ENCODE measurements around the gene CAVIN1. TPM values are rescaled to one million over a fixed set of nuclear protein-coding genes. Genes with fewer than 3 reads are reported as not detected.
"Not testable (repeated sequence)": the region's sequence is repeated elsewhere in the genome, so short reads cannot be mapped to it uniquely, and the experiment has no call there.

Gene CAVIN1
- total RNA-seq, 2 experiments from 2014 or later, result 1.7 to 1.9 TPM

- H3K4me3 Mint-ChIP-seq, result peak overlapping the region; percentile 92
- no peaks in the 10 kb centered on the region for H3K27me3 Mint-ChIP-seq
- peak overlapping the region; percentile 100 for H3K27ac Mint-ChIP-seq
- peaks cover 41% of the 10 kb centered on the region for H3K4me1 Mint-ChIP-seq
- peaks cover 3% of the 10 kb centered on the region for H3K9me3 Mint-ChIP-seq
- DNase-seq, result peak; percentile 12
- H3K36me3 Mint-ChIP-seq, result peaks cover 47% of the 10 kb centered on the region
These were observed 36.0 kb downstream of the CAVIN1 start for GRCh38 chr17:42386777-42387657.

- H3K4me1 Mint-ChIP-seq, result peaks cover 64% of the 10 kb centered on the region
- H3K27ac Mint-ChIP-seq, result peak overlapping the region; percentile 72
- H3K27me3 Mint-ChIP-seq, result no peaks in the 10 kb centered on the region
- H3K9me3 Mint-ChIP-seq, result peaks cover 3% of the 10 kb centered on the region
- H3K4me3 Mint-ChIP-seq, result no peak overlapping the region
- peaks cover 59% of the 10 kb centered on the region for H3K36me3 Mint-ChIP-seq
- DNase-seq, result no peak
These were observed 41.2 kb downstream of the CAVIN1 start for GRCh38 chr17:42381898-42382297.

GRCh38 chr17:42380935-42381334 is 42.1 kb downstream of the CAVIN1 start:
- Mint-ChIP-seq H3K4me3 (no peak overlapping the region), H3K4me1 (peaks cover 61% of the 10 kb centered on the region), H3K27me3 (no peaks in the 10 kb centered on the region), H3K36me3 (peaks cover 52% of the 10 kb centered on the region), H3K9me3 (no peaks in the 10 kb centered on the region), H3K27ac (no peak overlapping the region)
- no peak for DNase-seq

DNA sequence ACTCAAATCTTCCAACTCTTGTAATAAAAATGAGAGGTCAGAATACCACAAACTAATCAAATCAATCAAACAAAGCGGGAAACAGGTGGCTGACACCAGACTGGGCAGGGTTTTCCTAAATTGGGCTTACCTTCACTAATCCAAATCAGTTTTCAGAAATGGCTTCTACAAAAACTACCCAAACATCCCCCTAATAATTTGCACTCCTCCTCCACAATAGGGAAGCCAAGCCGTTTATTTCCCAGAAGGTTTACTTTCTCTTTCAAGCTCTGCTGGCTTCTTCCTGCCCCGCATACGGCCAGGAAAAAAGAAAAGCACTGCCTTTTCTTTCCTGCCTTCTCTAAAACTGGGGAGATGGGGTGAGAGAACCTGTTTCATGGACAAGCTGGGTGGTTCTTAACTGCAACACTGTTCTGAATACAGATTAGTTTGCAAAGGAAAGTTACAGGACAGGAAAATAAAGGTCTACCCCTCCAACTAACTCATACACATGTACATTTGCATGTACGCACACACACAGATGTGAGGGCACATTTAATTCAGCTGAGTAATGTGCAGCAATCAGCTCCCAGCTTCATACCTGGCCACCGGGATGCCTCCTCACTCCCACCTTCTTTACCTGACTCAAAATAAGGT is 44.0 kb downstream of the CAVIN1 start:
- peak overlapping the region; percentile 91 for H3K27ac Mint-ChIP-seq
- no peaks in the 10 kb centered on the region for H3K27me3 Mint-ChIP-seq
- DNase-seq, result no peak
- H3K9me3 Mint-ChIP-seq, result no peaks in the 10 kb centered on the region
- H3K4me1 Mint-ChIP-seq, result peaks cover 64% of the 10 kb centered on the region
- H3K4me3 Mint-ChIP-seq, result peak overlapping the region; percentile 68
- H3K36me3 Mint-ChIP-seq, result peaks cover 38% of the 10 kb centered on the region

DNA sequence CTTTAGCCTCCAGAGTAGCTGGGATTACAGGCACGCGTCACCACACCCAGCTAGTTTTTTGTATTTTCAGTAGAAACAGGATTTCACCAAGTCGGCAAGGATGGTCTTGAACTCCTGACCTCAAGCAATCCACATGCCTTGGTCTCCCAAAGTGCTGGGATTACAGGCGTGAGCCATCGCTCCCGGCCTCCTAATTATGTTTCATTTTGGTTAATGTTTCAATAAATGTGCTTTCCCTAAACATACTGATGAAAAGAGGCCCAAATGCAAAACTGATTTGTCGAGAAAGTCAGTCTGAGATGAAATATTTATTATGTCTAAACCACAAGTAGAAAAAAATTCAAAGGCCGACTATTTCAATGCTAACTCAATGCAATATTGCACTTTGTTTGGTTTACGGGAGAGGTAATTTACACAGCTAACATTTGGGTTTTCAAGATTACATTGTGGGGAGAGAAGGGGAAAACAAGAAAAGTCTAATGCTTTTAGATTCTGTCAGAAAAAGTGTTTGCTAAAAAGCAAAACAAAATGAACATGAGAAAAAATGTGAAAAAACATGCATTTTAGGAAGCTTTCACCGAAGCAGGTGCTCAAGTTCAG is 44.6 kb downstream of the CAVIN1 start:
- H3K27ac Mint-ChIP-seq, result peak overlapping the region; percentile 91
- peaks cover 65% of the 10 kb centered on the region for H3K4me1 Mint-ChIP-seq
- no peaks in the 10 kb centered on the region for H3K27me3 Mint-ChIP-seq
- H3K4me3 Mint-ChIP-seq, result peak overlapping the region; percentile 68
- no peaks in the 10 kb centered on the region for H3K9me3 Mint-ChIP-seq
- peaks cover 38% of the 10 kb centered on the region for H3K36me3 Mint-ChIP-seq
- DNase-seq, result no peak

DNA sequence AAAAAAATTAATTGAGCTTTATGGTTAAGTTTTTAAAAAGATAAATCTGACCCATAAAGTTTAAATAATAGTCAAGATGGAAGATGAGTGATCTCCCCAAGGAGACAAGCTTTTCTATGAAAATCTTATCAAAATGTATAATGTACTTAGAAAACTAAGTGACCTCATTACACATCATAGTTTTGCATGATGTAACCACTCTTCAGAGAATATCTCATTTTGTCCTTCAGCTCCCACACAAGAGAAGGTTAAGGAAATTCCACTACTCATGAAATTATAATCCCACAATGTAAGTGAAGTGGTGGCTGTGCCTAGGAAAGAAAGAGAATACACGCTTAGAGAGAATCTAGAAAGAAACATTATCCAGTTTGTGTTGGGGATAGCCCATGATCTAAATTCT is 49.2 kb downstream of the CAVIN1 start:
- peaks cover 53% of the 10 kb centered on the region for H3K4me1 Mint-ChIP-seq
- no peaks in the 10 kb centered on the region for H3K27me3 Mint-ChIP-seq
- H3K9me3 Mint-ChIP-seq, result peaks cover 4% of the 10 kb centered on the region
- DNase-seq, result no peak
- peaks cover 49% of the 10 kb centered on the region for H3K36me3 Mint-ChIP-seq
- no peak overlapping the region for H3K4me3 Mint-ChIP-seq
- no peak overlapping the region for H3K27ac Mint-ChIP-seq

GRCh38 chr17:42372142-42372541 is 50.9 kb downstream of the CAVIN1 start:
- H3K27me3 Mint-ChIP-seq, result no peaks in the 10 kb centered on the region

GRCh38 chr17:42368797-42369561 is 54.1 kb downstream of the CAVIN1 start:
- H3K4me1 Mint-ChIP-seq, result peaks cover 61% of the 10 kb centered on the region
- H3K36me3 Mint-ChIP-seq, result peaks cover 66% of the 10 kb centered on the region
- not testable (repeated sequence) for H3K9me3 Mint-ChIP-seq, H3K27me3 Mint-ChIP-seq, H3K4me3 Mint-ChIP-seq, H3K27ac Mint-ChIP-seq, DNase-seq

More at GRCh38 chr17:42372142-42372541, 50.9 kb downstream of the CAVIN1 start:
- no peak for DNase-seq
- Mint-ChIP-seq H3K27ac (no peak overlapping the region), H3K4me1 (peaks cover 55% of the 10 kb centered on the region), H3K4me3 (no peak overlapping the region), H3K36me3 (peaks cover 45% of the 10 kb centered on the region), H3K9me3 (peaks cover 4% of the 10 kb centered on the region)

DNA sequence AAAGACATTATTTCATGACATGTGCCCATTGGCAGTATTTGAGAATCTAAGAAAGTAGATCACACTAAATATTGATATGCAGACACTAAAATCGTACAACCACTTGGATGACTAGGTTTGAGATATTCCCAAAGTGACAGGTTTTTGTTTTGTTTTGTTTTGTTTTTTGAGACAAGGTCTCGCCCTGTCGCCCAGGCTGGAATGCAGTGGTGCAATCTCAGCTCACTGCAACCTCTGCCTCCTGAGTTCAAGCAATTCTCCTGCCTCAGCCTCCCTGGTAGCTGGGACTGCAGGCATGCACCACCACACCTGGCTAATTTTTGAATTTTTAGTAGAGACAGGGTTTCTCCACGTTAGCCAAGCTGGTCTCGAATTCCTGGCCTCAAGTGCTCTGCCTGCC is 54.7 kb downstream of the CAVIN1 start:
- not testable (repeated sequence) for H3K27me3 Mint-ChIP-seq, H3K9me3 Mint-ChIP-seq, H3K4me3 Mint-ChIP-seq, DNase-seq, H3K27ac Mint-ChIP-seq
- H3K4me1 Mint-ChIP-seq, result peaks cover 63% of the 10 kb centered on the region
- H3K36me3 Mint-ChIP-seq, result peaks cover 68% of the 10 kb centered on the region

GRCh38 chr17:42366176-42367023 is 56.7 kb downstream of the CAVIN1 start:
- H3K4me1 Mint-ChIP-seq, result peaks cover 76% of the 10 kb centered on the region
- not testable (repeated sequence) for H3K4me3 Mint-ChIP-seq, H3K27me3 Mint-ChIP-seq, DNase-seq, H3K9me3 Mint-ChIP-seq
- H3K27ac Mint-ChIP-seq, result peak overlapping the region; percentile 16
- H3K36me3 Mint-ChIP-seq, result peaks cover 69% of the 10 kb centered on the region

- no peak for DNase-seq
- Mint-ChIP-seq H3K9me3 (peaks cover 3% of the 10 kb centered on the region), H3K4me1 (peaks cover 75% of the 10 kb centered on the region), H3K4me3 (peak overlapping the region; percentile 4), H3K27me3 (no peaks in the 10 kb centered on the region), H3K36me3 (peaks cover 66% of the 10 kb centered on the region), H3K27ac (peak overlapping the region; percentile 81)
These were observed 57.9 kb downstream of the CAVIN1 start for GRCh38 chr17:42365136-42365535.

- H3K27ac Mint-ChIP-seq, result peak overlapping the region; percentile 81
- H3K4me3 Mint-ChIP-seq, result peak overlapping the region; percentile 23
- peak; percentile 21 for DNase-seq
- H3K27me3 Mint-ChIP-seq, result no peaks in the 10 kb centered on the region
- H3K4me1 Mint-ChIP-seq, result peaks cover 77% of the 10 kb centered on the region
- peaks cover 64% of the 10 kb centered on the region for H3K36me3 Mint-ChIP-seq
- peaks cover 3% of the 10 kb centered on the region for H3K9me3 Mint-ChIP-seq
These were observed 59.1 kb downstream of the CAVIN1 start for GRCh38 chr17:42363767-42364585.

DNA sequence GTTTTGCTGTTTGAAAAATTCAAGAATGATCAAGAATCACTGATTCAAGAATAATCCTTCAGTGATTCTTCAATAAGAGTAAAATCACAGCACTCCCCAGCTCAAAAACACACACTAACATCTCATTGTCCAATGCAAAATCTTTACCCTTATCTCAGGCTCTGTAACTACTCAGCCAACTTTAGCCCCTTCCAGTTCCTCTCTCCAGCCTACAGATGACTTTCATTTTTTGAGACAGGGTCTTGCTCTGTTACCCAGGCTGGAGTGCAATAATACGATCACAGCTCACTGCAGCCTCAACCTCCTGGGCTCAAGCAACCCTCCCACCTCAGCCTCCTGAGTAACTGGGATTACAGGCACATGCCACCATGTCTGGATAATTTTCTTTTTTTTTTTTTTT is 59.8 kb downstream of the CAVIN1 start:
- Mint-ChIP-seq H3K36me3 (peaks cover 66% of the 10 kb centered on the region), H3K27me3 (no peaks in the 10 kb centered on the region), H3K4me1 (peaks cover 76% of the 10 kb centered on the region), H3K4me3 (no peak overlapping the region), H3K27ac (peak overlapping the region; percentile 81), H3K9me3 (peaks cover 3% of the 10 kb centered on the region)
- DNase-seq, result no peak

All from activated naive CD8-positive, alpha-beta T cell treated with anti-CD3 and anti-CD28 coated beads for 36 hours (primary cell).